Spinal cord (tissue), 10 donors: ENCODE measurements around the gene IRS2. TPM values are rescaled to one million over a fixed set of nuclear protein-coding genes. Genes with fewer than 3 reads are reported as not detected.

Source experiments
- DNase-seq, 6 donors: peaks; one replicate each; pipeline versions ENCODE4 v3.0.0 to v3.0.0-alpha.2; 2013 to 2015; ENCODE audit warnings: low spot score in 6 of 6, low read depth in 4 of 6
- H3K27ac ChIP-seq: one replicate; pipeline ENCODE4 v1.5.1; 2013; ENCODE audit warnings: low read depth, low read length, control low read depth
- H3K27me3 ChIP-seq: one replicate; pipeline ENCODE4 v1.6.1; 2013; ENCODE audit warnings: low read length; ENCODE audit not compliant: control insufficient read depth, insufficient read depth
- H3K36me3 ChIP-seq: one replicate; pipeline ENCODE4 v1.6.1; 2013; ENCODE audit warnings: low read length; ENCODE audit not compliant: control insufficient read depth, insufficient read depth
- H3K4me1 ChIP-seq: one replicate; pipeline ENCODE4 v1.6.1; 2013; ENCODE audit warnings: low read length; ENCODE audit not compliant: control insufficient read depth, insufficient read depth
- H3K4me3 ChIP-seq: one replicate; pipeline ENCODE4 v1.5.1; 2013; ENCODE audit warnings: low read depth, low read length, control low read depth
- H3K9me3 ChIP-seq: one replicate; pipeline ENCODE4 v1.6.1; 2013; ENCODE audit warnings: low read length; ENCODE audit not compliant: control insufficient read depth, insufficient read depth
- WGBS: methylation state at CpG from one replicate; pipeline ENCODE4 v1.1.5; 2013; ENCODE audit warnings: missing lambda C conversion rate; ENCODE audit not compliant: insufficient coverage; 5-methylcytosine and 5-hydroxymethylcytosine counted together
- polyA plus RNA-seq, 2 donors: library from polyadenylated mRNA; unstranded; fragments of 120-200 nt; gene quantifications; one replicate each; pipeline ENCODE4 v1.2.1, GENCODE V29; 2013; ENCODE audit not compliant: insufficient read length in 2 of 2
- total RNA-seq, 2 donors: library from RNA; depleted of rRNA in 1 of 2; stranded (reverse); fragments of 120-200 nt in 1 of 2; fragments of >200 nt in 1 of 2; gene quantifications; one replicate each; pipeline versions ENCODE4 v1.2.3 to v1.2.4, GENCODE V29; 2013 to 2014
- donor health status: healthy.

The IRS2 gene
- total and polyA plus RNA-seq, 4 donors: 6.2 to 19.0 (median 14.5) TPM

DNA sequence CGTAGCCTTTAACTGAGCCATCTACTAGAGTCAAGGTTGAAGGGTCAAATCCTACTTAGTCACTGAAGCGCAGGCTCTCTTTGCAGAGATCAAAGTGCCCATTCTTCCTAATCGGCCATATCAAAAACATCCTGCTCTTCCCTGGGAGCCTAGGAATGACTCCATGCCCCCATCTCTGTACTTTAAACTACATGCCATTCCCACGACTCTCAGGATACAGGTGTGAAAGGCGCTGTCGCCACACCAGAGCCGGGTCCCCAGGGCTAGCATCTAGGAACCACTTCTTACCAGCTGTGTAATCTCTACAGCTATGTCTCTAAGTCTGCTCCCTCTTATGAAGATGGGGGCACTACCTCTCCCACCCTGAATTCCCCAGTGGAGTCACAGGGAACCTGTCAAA lies 22.3 kb downstream of the IRS2 start:
- H3K9me3 ChIP-seq: no peaks in the 10 kb centered on the region
- no peaks in the 10 kb centered on the region for H3K27me3 ChIP-seq
- WGBS: 63% methylated on average over 4 of the region's 7 CpGs
- peaks cover 21% of the 10 kb centered on the region for H3K4me1 ChIP-seq
- no peak for DNase-seq
- H3K36me3 ChIP-seq: peaks cover 4% of the 10 kb centered on the region
- no peak overlapping the region for H3K4me3 ChIP-seq
- no peak overlapping the region for H3K27ac ChIP-seq

DNA sequence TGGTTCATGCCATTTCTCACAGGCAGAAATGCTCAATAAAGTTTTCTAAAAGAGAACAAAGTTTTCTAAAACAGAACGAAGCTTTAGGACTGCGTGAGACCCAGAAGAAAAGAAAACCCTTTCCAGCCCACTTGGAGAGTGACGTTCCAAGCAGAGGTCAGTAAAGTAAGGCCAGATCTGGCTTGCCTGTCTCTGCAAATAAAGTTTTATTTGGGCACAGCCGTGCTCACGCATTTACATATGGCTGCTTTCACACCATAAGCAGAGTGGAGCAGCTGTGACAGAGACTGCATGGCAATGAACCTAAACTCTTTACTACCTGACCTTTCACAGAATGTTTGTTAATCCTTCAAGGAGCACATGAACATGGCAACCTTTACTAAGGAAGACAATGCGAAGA lies 23.6 kb downstream of the IRS2 start:
- Histone ChIP-seq H3K36me3 (peaks cover 4% of the 10 kb centered on the region), H3K27ac (no peak overlapping the region), H3K4me3 (no peak overlapping the region), H3K27me3 (no peaks in the 10 kb centered on the region), H3K9me3 (no peaks in the 10 kb centered on the region), H3K4me1 (peaks cover 21% of the 10 kb centered on the region)
- 81% methylated on average over 4 of the region's 6 CpGs for WGBS
- no peak for DNase-seq

DNA sequence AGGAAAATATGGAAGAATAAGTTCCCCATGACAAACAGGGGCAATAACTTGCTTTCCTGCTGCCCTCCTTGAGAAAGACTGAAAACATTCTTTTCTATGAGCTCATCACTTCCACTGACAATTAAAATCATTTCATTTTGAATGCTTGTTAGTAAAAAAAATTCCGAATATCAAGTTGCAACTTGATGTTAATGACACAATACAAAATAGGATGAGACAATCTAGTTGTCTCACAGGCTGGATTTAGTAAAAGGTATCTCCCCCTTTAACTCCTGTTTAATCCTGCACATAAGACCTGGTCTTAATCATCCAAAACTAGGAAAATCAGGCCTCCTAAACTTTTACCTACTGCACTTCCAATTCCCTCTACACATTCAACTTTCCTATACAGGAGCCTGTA lies 24.7 kb downstream of the IRS2 start:
- H3K36me3 ChIP-seq: no peaks in the 10 kb centered on the region
- peaks cover 16% of the 10 kb centered on the region for H3K4me1 ChIP-seq
- no peak overlapping the region for H3K27ac ChIP-seq
- DNase-seq: no peak
- H3K9me3 ChIP-seq: no peaks in the 10 kb centered on the region
- H3K27me3 ChIP-seq: no peaks in the 10 kb centered on the region
- no peak overlapping the region for H3K4me3 ChIP-seq
- WGBS: no CpG with 5 or more reads among the region's 1 CpG

- WGBS: 69% methylated on average over 7 of the region's 8 CpGs
- Histone ChIP-seq H3K27ac (no peak overlapping the region), H3K27me3 (no peaks in the 10 kb centered on the region), H3K36me3 (no peaks in the 10 kb centered on the region), H3K4me3 (no peak overlapping the region), H3K9me3 (no peaks in the 10 kb centered on the region), H3K4me1 (peaks cover 14% of the 10 kb centered on the region)
- DNase-seq: no peak
Observed at GRCh38 chr13:109760951-109761350, 25.4 kb downstream of the IRS2 start.

DNA sequence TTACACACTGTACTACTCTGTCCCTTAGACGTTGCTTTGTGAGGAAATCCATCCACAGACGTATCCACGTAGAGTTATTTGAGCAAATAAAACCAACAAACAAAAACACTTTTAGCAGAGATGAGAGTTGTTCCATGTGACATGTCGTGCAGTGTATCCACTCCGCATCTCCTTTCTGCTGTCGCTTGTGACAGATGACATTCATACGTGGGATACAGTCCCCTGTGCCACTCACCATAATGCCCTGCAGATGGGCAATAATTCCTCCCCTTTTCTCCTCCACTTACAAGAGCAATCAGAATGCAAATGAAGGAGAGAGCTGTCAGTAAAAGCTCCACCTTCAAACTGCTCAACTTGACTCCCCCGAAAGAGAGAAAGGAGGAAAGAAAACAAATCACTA lies 26.0 kb downstream of the IRS2 start:
- peak in 2 of 6 donors; percentile 33 to 47 for DNase-seq
- WGBS: 33% methylated on average over 4 of the region's 8 CpGs
- H3K36me3 ChIP-seq: peaks cover 4% of the 10 kb centered on the region
- no peak overlapping the region for H3K27ac ChIP-seq
- H3K9me3 ChIP-seq: no peaks in the 10 kb centered on the region
- peaks cover 14% of the 10 kb centered on the region for H3K4me1 ChIP-seq
- no peak overlapping the region for H3K4me3 ChIP-seq
- H3K27me3 ChIP-seq: no peaks in the 10 kb centered on the region

- H3K27ac ChIP-seq: no peak overlapping the region
- peaks cover 6% of the 10 kb centered on the region for H3K36me3 ChIP-seq
- H3K4me1 ChIP-seq: peaks cover 9% of the 10 kb centered on the region
- WGBS: 64% methylated on average over 3 of the region's 3 CpGs
- no peaks in the 10 kb centered on the region for H3K27me3 ChIP-seq
- DNase-seq: no peak
- no peaks in the 10 kb centered on the region for H3K9me3 ChIP-seq
- no peak overlapping the region for H3K4me3 ChIP-seq
Observed at GRCh38 chr13:109759609-109760008, 26.8 kb downstream of the IRS2 start.

DNA sequence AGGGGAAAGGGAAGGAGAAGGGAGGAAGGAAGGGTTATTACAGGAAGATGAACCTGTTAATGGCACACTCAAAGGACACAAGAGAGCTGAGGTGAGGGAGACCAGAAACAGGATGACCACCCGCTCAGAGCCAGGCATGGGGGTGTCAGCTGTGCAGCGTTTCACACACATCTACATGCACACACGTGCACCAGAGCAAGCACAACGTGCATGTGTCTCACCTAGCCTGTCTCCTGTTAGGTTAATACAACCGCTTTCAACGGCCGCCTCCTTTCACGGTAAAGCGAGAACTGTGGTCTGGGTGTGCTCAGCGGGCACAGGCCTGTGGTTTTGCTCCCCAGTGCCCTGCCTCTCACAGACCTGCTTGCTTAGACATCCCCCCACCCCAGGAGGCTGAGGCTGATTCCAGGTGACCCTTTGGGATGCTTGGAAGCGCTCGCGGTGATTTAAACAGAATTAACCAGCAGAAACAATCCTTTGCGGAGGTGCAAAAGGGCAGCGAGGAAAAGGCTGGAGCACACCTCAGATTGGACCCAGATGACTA lies 27.4 kb downstream of the IRS2 start:
- Histone ChIP-seq H3K27ac (no peak overlapping the region), H3K36me3 (peaks cover 6% of the 10 kb centered on the region), H3K27me3 (no peaks in the 10 kb centered on the region), H3K4me3 (no peak overlapping the region), H3K4me1 (peaks cover 4% of the 10 kb centered on the region), H3K9me3 (no peaks in the 10 kb centered on the region)
- WGBS: 94% methylated on average over 15 of the region's 15 CpGs
- DNase-seq: no peak

DNA sequence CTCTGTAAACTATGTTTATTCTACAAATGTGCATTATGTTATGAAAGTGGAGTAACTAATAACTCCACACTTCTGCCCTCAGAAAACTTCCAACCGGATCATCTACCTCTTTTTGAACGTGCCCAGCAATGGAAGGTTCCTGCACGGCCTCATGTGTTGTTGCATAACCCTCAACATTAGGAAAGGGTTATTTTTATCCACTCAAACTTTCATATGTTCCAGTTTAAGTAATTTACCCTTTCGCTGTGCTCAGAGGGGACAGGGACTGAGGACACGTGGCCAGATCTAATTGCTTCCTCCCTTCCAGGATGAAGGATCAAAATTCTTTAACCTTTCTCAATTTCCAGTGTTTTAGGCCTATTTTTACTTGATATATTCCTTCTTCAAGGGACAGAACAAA lies 29.6 kb downstream of the IRS2 start:
- peaks cover 6% of the 10 kb centered on the region for H3K36me3 ChIP-seq
- 71% methylated on average over 3 of the region's 5 CpGs for WGBS
- no peaks in the 10 kb centered on the region for H3K9me3 ChIP-seq
- peaks cover 4% of the 10 kb centered on the region for H3K4me1 ChIP-seq
- H3K27me3 ChIP-seq: no peaks in the 10 kb centered on the region
- no peak overlapping the region for H3K4me3 ChIP-seq
- DNase-seq: no peak
- H3K27ac ChIP-seq: no peak overlapping the region

DNA sequence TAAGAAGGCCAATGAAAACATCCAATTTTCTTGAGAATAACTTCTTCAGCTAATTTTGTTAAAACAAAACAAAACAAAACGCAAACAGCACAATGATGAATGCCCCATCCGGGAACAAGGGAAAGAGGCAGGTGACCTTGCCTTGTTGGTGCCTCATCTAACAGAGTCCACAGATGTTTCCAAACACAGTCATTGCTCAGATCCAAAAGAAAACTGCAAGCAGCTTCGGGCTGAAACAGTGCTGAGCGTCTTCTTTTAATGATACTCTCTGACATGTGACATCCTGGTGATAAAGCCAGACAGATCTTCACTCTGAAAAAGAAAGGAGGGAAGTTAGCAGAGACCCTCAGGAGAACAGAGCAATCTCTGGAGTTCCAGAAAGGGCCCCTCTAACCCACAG lies 30.4 kb downstream of the IRS2 start:
- no peaks in the 10 kb centered on the region for H3K9me3 ChIP-seq
- peaks cover 6% of the 10 kb centered on the region for H3K36me3 ChIP-seq
- peaks cover 2% of the 10 kb centered on the region for H3K4me1 ChIP-seq
- H3K4me3 ChIP-seq: no peak overlapping the region
- WGBS: 100% methylated on average over 2 of the region's 4 CpGs
- H3K27me3 ChIP-seq: no peaks in the 10 kb centered on the region
- DNase-seq: no peak
- no peak overlapping the region for H3K27ac ChIP-seq

GRCh38 chr13:109755551-109755950 lies 30.8 kb downstream of the IRS2 start:
- H3K36me3 ChIP-seq: peaks cover 6% of the 10 kb centered on the region
- no peak overlapping the region for H3K27ac ChIP-seq
- no peaks in the 10 kb centered on the region for H3K9me3 ChIP-seq
- no peaks in the 10 kb centered on the region for H3K4me1 ChIP-seq
- no peak overlapping the region for H3K4me3 ChIP-seq
- 100% methylated on average over 4 of the region's 13 CpGs for WGBS
- no peaks in the 10 kb centered on the region for H3K27me3 ChIP-seq
- DNase-seq: no peak
